Ammon's horn (tissue), 1 donor: ENCODE measurements around the gene FAM89A.

ENCODE experiments used
- DNase-seq: peaks from one replicate; pipeline ENCODE4 v3.0.0-alpha.2; 2016; ENCODE audit warnings: low spot score

FAM89A gene

GRCh38 chr1:231040019-231040799 lies at the start of gene FAM89A:
Gene FAM89A (minus strand): TSS chr1:231040254. CDS start chr1:231040211, 43 bp downstream.
- DNase-seq: peak; percentile 48

- DNase-seq: no peak
Observed at GRCh38 chr1:231084353-231084752, 44.3 kb upstream of the FAM89A start.

GRCh38 chr1:231079163-231079562 lies 39.1 kb upstream of the FAM89A start:
- DNase-seq: no peak

GRCh38 chr1:231078250-231078649 lies 38.2 kb upstream of the FAM89A start:
- DNase-seq: no peak

- no peak for DNase-seq
Observed at GRCh38 chr1:231076802-231077201, 36.7 kb upstream of the FAM89A start.

- no peak for DNase-seq
Observed at GRCh38 chr1:231075497-231075896, 35.4 kb upstream of the FAM89A start.

GRCh38 chr1:231075020-231075419 lies 35.0 kb upstream of the FAM89A start:
- DNase-seq: no peak

GRCh38 chr1:231074046-231074445 lies 34.0 kb upstream of the FAM89A start:
- no peak for DNase-seq

GRCh38 chr1:231073331-231073730 lies 33.3 kb upstream of the FAM89A start:
- no peak for DNase-seq

GRCh38 chr1:231072502-231073094 lies 32.5 kb upstream of the FAM89A start:
- no peak for DNase-seq

GRCh38 chr1:231072041-231072440 lies 32.0 kb upstream of the FAM89A start:
- DNase-seq: no peak

- DNase-seq: no peak
Observed at GRCh38 chr1:231070758-231071444, 30.8 kb upstream of the FAM89A start.

- DNase-seq: no peak
Observed at GRCh38 chr1:231069333-231069732, 29.3 kb upstream of the FAM89A start.

- DNase-seq: no peak
Observed at GRCh38 chr1:231068762-231069161, 28.7 kb upstream of the FAM89A start.

GRCh38 chr1:231065510-231066241 lies 25.6 kb upstream of the FAM89A start:
- DNase-seq: no peak

- no peak for DNase-seq
Observed at GRCh38 chr1:231064418-231064817, 24.4 kb upstream of the FAM89A start.

GRCh38 chr1:231063331-231063730 lies 23.3 kb upstream of the FAM89A start:
- DNase-seq: no peak

GRCh38 chr1:231062500-231063270 lies 22.6 kb upstream of the FAM89A start:
- no peak for DNase-seq

- DNase-seq: no peak
Observed at GRCh38 chr1:231059566-231060193, 19.6 kb upstream of the FAM89A start.

GRCh38 chr1:231058416-231059109 lies 18.5 kb upstream of the FAM89A start:
- no peak for DNase-seq

- no peak for DNase-seq
Observed at GRCh38 chr1:231057410-231057809, 17.4 kb upstream of the FAM89A start.
